GM19099 (cell line): ENCODE measurements around the gene PCDH15.

Experiments
- POLR2A ChIP-seq: IDR thresholded peaks from 3 replicates; pipeline ENCODE4 v1.6.1; 2011; ENCODE audit warnings: low read depth; ENCODE audit not compliant: insufficient read length; ENCODE audit errors: extremely low read depth

The PCDH15 gene

GRCh38 chr10:54800741-54801421 lies at the start of gene PCDH15:
PCDH15 (minus strand) TSS chr10:54801231; CDS start chr10:54664262, 136,969 bp downstream.
- TF ChIP-seq POLR2A, result no peak

- no peak for TF ChIP-seq POLR2A
Measured at GRCh38 chr10:54843932-54844331, 42.9 kb upstream of the PCDH15 start.

- TF ChIP-seq POLR2A, result no peak
Measured at GRCh38 chr10:54843085-54843646, 42.1 kb upstream of the PCDH15 start.

GRCh38 chr10:54837479-54837878 lies 36.4 kb upstream of the PCDH15 start:
- no peak for TF ChIP-seq POLR2A

GRCh38 chr10:54833029-54833428 lies 32.0 kb upstream of the PCDH15 start:
- no peak for TF ChIP-seq POLR2A

- no peak for TF ChIP-seq POLR2A
Measured at GRCh38 chr10:54826994-54827560, 26.0 kb upstream of the PCDH15 start.

GRCh38 chr10:54815583-54815982 lies 14.6 kb upstream of the PCDH15 start:
- no peak for TF ChIP-seq POLR2A

DNA sequence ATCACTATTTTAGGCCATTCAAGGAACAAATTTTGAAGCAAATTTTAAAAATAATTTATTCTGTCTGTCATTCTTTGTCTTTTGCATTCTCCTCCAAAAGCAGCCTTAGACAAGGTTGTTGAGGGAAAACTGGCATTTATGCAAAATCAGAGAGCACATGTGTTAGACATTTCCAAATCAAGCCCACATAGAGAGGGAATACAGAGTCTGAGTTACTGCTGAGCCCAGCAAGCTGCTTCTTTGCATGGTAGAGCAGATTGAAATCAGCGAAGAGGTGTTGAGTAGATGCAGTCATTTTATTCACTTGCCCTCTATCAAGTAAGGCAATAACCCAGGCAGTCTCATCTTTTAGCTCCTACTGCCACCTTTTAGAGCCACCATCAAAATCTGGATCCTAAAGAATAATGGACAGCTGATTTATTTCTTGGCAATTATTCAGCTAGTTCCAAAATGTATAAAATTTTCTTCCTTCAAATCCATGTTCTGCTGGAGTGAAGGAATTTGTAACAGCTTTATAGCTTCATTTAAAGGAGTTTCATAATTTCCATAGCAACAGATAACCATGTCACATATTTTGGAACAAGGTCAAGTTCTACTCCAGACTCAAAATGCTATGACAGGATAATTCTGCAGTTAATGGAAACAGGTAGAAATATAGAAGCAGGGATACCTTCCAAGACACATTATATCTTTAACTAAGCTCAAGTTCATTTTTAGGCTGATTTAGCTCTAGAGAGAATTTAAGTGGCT lies 7.3 kb upstream of the PCDH15 start:
- TF ChIP-seq POLR2A, result no peak

DNA sequence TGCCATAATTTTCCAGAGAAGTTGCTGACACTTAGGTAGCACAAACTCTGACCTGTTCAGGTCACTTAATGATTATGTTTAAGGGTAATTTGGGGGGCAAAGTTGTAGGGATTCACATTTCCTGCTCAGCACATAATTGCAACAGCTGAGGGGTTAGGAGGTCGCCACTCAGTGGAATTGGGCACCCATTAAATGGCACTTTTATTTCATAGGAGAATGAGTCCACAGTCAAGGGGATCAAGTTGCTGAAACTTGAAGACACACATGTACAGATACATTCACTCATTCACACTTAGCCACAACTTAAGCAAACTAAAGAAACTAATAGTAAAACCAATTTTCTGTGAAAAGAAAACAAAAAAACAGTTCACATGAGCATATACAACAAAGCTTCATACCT lies 1.5 kb downstream of the PCDH15 start:
- no peak for TF ChIP-seq POLR2A

DNA sequence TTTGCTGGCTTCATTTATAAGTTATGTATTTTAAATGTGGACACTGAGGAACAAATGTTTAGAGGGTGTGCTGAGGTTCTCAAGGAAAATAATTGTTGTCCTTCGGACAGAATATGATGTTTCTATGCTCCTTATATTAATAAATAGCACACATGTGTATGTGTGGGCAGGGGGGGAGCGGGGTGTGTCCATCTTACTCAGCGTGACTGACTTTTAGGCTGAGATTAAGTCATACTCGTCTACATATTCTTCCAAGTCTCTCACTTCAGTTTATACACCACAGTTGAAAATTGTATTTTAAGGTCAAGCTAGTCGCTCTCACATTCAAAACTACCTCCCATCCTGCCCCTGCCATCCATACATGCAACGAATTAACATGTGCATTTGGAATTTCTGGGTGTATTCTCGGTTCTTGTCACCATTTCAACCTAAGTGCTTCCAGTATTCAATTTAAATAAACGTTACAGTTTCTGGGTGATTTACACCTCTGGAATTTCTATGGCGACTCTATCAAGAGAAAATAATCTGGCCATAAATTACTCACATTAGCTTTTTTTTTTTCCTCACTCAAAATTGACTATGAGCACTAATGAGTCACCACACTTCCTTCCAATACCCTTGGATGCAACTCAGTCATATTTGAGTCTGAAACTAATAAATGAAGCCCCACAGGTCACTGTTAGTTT lies 3.3 kb downstream of the PCDH15 start:
- no peak for TF ChIP-seq POLR2A

- no peak for TF ChIP-seq POLR2A
Measured at GRCh38 chr10:54796881-54797280, 4.2 kb downstream of the PCDH15 start.

DNA sequence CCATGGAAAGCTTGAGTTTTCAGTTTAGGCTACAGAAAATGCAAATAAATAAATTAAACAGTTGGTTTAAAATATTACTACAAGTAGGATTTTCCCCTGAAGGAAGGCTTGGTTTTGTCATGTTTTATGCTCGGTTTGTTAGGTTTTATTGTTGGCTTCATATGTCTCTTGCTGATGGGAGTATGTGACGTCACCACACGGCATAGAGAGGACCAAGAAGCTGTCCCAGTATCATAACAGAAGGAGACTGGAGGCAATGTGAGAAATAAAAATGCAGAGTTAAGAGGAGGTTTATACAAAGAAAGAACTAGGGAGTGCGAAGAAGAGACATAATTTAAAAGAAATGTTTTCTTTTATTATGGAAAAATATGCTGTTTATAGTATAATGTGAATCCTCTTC lies 24.4 kb downstream of the PCDH15 start:
- TF ChIP-seq POLR2A, result no peak

- no peak for TF ChIP-seq POLR2A
Measured at GRCh38 chr10:54772468-54773122, 28.4 kb downstream of the PCDH15 start.

DNA sequence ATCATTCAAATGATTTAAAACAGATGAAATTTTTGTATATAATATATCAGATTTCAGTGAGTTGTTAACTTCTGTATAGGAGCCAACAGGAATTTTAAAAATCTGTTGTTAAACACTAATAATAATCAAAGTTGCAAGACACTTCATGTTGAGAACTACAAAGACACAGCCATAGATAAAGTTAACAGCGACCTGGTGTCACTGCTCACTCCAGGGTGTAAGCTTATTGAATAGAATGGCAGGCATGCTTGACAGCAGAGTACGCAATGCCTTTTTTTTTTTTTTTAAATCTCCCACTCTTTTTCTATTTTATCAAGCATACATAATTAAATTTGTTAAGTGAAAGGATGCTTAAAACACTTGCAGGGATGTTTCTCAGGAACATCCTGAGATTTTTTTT lies 32.0 kb downstream of the PCDH15 start:
- TF ChIP-seq POLR2A, result no peak

- no peak for TF ChIP-seq POLR2A
Measured at GRCh38 chr10:54758791-54759190, 42.2 kb downstream of the PCDH15 start.

GRCh38 chr10:54749623-54750022 lies 51.4 kb downstream of the PCDH15 start:
- TF ChIP-seq POLR2A, result no peak
